DMS114 treated with DMSO at 0.1 percent for 48 hours (cell line): ENCODE results near the gene SEMA6C.
"Not testable (repeated sequence)": the region's sequence is repeated elsewhere in the genome, so short reads cannot be mapped to it uniquely, and the experiment has no call there.

Source experiments
- DNase-seq: peaks from one replicate; lab custom pipeline; 2025; ENCODE audit not compliant: unreplicated experiment; lab: John Stamatoyannopoulos, UW

Gene SEMA6C, protein sequence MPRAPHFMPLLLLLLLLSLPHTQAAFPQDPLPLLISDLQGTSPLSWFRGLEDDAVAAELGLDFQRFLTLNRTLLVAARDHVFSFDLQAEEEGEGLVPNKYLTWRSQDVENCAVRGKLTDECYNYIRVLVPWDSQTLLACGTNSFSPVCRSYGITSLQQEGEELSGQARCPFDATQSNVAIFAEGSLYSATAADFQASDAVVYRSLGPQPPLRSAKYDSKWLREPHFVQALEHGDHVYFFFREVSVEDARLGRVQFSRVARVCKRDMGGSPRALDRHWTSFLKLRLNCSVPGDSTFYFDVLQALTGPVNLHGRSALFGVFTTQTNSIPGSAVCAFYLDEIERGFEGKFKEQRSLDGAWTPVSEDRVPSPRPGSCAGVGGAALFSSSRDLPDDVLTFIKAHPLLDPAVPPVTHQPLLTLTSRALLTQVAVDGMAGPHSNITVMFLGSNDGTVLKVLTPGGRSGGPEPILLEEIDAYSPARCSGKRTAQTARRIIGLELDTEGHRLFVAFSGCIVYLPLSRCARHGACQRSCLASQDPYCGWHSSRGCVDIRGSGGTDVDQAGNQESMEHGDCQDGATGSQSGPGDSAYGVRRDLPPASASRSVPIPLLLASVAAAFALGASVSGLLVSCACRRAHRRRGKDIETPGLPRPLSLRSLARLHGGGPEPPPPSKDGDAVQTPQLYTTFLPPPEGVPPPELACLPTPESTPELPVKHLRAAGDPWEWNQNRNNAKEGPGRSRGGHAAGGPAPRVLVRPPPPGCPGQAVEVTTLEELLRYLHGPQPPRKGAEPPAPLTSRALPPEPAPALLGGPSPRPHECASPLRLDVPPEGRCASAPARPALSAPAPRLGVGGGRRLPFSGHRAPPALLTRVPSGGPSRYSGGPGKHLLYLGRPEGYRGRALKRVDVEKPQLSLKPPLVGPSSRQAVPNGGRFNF

DNA sequence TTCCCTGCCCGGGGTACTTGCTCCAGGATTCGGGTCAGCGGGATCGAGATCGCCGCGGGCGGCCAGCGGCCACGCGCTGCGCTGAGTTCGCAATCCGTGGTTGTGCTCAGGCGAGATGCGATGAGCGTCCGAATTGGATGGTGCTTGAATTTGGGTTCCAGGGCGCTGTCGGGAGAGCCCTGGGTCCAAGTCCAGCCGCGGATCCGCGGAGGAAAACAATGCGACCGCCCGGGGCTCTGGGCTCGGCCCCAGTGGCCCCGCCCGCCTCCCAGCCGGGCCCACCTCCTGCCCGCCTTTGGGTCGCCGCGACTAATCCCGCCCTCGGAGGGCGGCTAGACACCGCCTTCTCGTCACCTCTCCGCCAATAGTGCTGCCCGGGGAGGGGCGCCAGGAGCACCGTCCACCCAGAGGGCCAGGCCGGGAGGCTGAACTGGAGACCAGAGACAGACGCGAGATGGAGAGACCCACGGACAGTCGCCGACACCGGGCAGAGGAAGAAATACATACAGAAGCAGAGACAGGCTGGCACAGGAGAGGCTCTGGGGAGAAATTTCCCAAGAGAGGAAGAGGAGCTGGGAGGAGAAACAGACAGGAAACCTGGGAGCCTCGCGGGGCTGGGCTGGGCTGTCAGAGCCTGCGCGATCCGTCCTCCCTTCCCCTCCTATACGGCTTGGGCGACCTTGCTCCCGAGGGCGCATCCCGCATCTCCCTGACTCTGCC is at the start of gene SEMA6C:
TSS of gene SEMA6C (minus strand) at position 220 of the 720 bp plus-strand sequence. CDS start 4,010 bp downstream, outside the sequence.
- DNase-seq = peak; percentile 94

DNA sequence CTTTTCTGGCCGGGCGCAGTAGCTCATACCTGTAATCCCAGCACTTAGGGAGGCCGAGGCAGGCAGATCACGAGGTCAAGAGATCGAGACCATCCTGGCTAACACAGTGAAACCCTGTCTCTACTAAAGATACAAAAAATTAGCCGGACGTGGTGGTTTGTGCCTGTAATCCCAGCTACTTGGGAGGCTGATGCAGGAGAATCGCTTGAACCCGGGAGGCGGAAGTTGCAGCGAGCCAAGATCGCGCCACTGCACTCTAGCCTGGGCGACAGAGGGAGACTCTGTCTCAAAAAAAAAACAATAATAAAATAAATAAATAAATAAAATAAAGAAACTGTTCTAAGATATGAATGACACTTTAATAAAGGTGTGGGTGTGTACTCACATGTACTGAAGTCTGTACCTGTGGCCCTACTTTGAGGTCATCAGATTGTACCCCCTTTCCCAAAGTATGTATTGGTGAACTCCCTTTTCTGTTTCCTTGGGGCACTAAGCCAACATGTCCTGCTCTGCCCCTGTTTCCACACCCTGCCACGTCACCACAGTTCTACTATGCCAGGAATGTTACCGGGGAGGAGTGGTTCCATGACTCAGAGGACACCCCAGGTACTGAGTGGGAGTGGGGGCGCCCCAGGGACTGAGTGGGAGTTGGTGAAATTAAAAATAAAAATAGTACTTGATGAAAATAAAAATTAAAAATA is 48.6 kb upstream of the SEMA6C start:
- peak; percentile 53 for DNase-seq

DNA sequence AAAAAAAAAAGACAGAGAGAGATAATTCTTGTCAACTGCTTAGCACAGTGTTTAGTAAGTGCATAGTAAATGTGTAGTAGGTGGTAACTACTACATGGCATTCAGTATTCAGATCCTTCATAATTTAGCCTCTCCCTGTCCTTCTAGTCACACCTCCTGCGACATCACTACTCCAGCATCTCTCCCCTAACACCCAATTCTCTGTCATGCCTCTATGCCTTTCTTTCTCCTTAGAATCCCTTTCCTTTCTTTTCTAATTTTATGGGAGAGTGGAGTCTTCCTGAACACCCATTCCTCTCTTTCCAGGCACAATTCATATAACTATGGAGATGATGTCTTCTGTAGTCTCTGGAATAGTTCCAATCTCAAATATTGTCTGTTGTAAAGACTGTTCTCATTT is 47.4 kb upstream of the SEMA6C start:
- no peak for DNase-seq

- DNase-seq = no peak
Measured at GRCh38 chr1:151193304-151193703, 46.9 kb upstream of the SEMA6C start.

- no peak for DNase-seq
Measured at GRCh38 chr1:151192047-151192446, 45.6 kb upstream of the SEMA6C start.

DNA sequence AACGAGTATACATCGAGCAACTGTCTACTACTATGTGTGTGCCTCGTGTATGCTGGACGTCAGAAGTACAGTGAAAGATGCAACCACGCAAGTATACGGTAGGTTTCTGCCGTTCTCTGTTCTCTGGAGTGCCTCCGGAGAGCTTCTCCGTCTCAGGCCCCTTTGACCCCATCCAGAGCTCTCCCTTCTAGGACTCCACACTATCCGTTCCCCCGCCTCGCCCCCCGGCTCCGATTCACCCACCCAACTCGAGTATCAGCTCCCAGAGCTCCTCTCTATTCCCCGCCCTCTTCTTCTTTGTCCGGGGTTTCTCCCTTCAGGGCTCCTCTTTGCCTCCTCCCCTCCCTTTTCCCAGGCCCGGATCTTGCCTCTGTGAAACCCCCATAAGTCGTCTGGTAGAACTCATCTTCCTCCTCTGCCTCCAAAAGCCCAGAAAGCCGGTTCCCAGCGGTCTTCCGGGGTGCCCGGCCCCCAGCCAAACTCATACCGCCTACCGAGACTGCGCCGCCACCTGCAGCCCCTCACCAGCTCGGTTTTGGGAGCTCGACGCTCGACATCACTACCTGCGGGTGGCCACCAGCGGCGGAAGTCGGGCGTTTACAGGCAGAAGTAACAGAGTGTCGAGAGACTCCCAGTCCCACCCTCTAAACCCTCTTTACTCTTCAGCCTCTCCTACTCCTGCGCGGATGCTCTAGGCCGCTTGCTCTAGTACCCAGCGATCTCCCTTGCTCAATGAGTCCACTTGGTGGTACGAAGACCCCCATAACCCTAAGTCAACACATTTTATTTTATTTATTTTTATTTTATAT is 43.4 kb upstream of the SEMA6C start, which contains the start of gene VPS72:
TSS of gene VPS72 (minus strand) at position 561 of the 809 bp plus-strand sequence. CDS start at position 485, 76 bp downstream.
- peak; percentile 97 for DNase-seq

- DNase-seq = not testable (repeated sequence)
Measured at GRCh38 chr1:151188667-151189066, 42.2 kb upstream of the SEMA6C start.

DNA sequence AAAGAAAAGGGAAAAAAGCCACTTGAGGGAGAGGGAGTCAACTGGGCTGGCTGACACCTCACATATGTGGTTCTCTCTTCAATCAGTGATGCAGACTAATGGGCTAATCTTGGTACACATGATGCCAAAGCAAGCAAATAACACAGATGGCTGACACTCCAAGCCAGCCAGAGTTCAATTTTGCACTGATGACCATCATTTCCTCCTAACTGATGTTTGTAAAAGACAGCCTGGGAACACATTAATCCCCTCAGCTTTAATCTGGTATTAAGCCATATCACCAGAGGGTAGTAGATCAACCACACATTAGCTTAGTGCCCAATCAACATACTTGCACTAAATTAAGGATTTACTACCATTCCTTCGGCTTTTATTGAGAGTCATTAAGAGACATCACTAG is 40.8 kb upstream of the SEMA6C start:
- DNase-seq = no peak

DNA sequence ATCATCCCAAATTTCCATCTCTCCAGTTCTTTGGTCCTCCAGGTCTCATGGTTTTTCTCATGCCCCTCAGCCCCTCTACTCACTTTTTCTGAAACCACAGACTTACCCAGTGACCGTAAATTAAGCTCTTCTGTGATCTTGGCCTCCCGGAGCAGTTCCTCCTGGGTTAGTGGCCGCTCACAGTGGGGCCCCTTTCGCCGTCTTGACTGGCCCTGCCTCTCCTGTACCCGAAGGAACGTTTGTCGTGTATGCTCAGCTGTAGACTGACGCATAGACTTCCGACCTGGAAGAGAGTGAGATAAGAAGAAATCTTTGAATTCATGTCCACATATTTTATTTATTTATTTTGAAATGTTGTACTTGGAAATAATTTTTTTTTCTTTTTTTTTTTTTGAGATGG is 37.8 kb upstream of the SEMA6C start:
- DNase-seq = no peak

DNA sequence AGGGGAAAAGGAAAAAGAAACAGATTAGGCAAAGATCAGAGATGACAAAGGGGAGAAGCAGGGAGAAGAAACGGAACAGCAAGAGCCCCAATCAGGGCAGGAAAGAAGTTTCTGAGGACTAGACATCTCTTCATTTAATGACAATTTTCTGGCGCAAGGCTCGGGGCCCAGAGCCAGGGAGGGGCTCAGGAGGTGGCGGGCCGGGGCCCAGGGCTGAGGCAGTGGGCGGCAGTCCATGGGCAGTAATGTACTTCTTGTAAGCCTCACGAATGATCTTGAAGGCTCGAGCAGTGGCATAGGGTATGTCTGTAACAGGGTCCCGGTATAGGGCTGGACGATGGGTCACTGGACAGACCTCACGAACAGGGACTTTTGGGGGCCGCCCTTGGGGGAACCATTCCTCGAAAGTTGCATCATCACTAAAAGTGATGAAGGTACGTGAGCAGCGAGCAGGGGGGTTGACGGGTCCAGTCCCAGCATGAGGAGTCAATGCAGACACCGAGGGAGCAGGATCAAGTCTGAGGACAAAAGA is 30.1 kb upstream of the SEMA6C start:
- DNase-seq = no peak

DNA sequence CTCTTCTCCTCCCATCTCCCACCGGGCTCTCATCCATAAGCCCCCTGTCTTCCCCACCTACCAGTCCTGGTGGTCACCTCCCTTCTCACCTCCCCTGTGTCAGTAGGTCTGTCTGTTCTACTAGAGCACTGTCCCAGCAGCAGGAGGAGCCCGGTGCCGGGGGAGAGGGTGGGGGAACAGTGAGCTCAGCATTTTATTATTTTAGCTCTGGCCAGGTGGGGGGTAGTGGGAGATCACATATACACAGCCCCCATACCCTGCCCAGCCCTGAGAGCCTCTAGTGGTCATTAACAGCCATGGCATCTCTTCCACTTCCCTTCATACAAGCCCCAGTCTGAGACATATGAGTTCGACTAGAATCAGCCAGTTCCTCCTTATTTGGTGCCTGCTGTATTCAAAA is 29.4 kb upstream of the SEMA6C start, which contains the start of gene TMOD4:
TSS of gene TMOD4 (minus strand) at position 119 of the 400 bp plus-strand sequence. CDS start 1,106 bp downstream, outside the sequence.
- DNase-seq = peak; percentile 66

GRCh38 chr1:151175041-151175741 is 28.8 kb upstream of the SEMA6C start:
- no peak for DNase-seq

GRCh38 chr1:151171190-151171589 is 24.8 kb upstream of the SEMA6C start:
- DNase-seq = no peak

GRCh38 chr1:151167116-151167515 is 20.7 kb upstream of the SEMA6C start:
- DNase-seq = no peak

DNA sequence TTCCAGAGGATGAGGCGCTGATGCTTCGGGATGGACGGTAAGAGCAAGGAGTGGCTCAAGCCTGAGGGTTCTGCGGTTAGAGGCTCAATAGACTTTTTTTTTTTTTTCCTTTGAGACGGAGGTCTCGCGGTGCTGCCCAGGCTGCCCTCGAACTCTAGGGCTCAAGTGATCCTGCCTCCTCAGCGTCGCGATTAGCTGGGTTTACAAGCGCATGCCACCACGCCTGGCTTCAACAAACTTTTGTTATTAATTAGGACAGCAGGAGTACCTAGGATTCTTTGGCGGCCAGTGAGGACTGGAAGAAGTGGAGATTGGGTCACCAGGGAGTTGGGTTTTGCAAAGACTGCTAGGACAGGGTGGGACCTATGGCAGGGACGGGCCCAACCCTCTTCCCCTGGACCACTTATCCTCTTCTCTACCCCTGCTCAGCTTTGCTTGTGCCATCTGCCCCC is 20.1 kb upstream of the SEMA6C start:
- no peak for DNase-seq

- DNase-seq = peak; percentile 99
Measured at GRCh38 chr1:151165738-151166504, 19.5 kb upstream of the SEMA6C start, which contains the start of the genes LYSMD1 and SCNM1. TSS of gene LYSMD1 (minus strand) at chr1:151165902. CDS start at chr1:151165258, 644 bp downstream. TSS of gene SCNM1 (plus strand) at chr1:151166144. CDS start at chr1:151166153, 9 bp downstream.

DNA sequence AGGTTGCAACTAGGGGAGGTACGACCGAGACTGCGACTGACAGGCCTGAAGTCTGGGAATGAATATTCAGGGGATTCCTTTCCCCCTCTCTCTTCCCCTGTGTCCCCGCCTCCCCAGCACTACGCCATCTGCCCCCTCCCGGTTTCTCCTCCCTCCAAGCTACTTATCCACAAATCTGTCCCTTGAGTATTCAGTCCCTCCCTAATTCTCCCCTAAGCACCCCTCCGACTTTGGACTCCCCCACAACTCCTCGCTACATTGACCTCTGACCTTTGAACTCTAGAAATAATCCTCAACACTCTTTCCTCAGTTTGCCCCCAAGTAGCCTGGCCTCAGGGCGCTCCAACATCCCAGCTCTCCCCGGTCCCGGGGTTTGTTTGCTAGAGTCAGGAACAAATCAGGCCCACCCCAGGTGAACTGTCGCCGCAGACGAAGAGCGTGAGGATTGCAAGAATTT is 18.9 kb upstream of the SEMA6C start:
- DNase-seq = peak; percentile 51
